HUES6 (cell line): Measurements from ENCODE around the gene COX6A1.

Source experiments
- H3K27ac ChIP-seq: 2 replicates; pipeline ENCODE4 v1.7.0; 2013; ENCODE audit warnings: low read depth, mild to moderate bottlenecking, low read length, inconsistent platforms
- H3K27me3 ChIP-seq: 2 replicates; pipeline ENCODE4 v1.6.1; 2013; ENCODE audit warnings: low read length; ENCODE audit not compliant: control insufficient read depth, insufficient read depth
- H3K36me3 ChIP-seq: 2 replicates; pipeline ENCODE4 v1.6.1; 2013; ENCODE audit warnings: low read length; ENCODE audit not compliant: control insufficient read depth, insufficient read depth
- H3K4me1 ChIP-seq: 2 replicates; pipeline ENCODE4 v1.6.1; 2013; ENCODE audit warnings: low read length; ENCODE audit not compliant: control insufficient read depth, insufficient read depth
- H3K4me3 ChIP-seq: 2 replicates; pipeline ENCODE4 v1.5.1; 2013; ENCODE audit warnings: low read depth, low read length
- H3K9ac ChIP-seq: one replicate; pipeline ENCODE4 v1.6.1; 2013; ENCODE audit warnings: mild to moderate bottlenecking, low read length
- H3K9me3 ChIP-seq: 2 replicates; pipeline ENCODE4 v1.6.1; 2013; ENCODE audit warnings: low read depth, low read length; ENCODE audit not compliant: control insufficient read depth, insufficient read depth

The COX6A1 gene

GRCh38 chr12:120453977-120454376 is 16.1 kb downstream of the COX6A1 start:
- H3K4me1 ChIP-seq, result no peaks in the 10 kb centered on the region
- H3K27ac ChIP-seq, result no peak overlapping the region
- no peaks in the 10 kb centered on the region for H3K27me3 ChIP-seq
- H3K9ac ChIP-seq, result no peak overlapping the region
- peaks cover 80% of the 10 kb centered on the region for H3K36me3 ChIP-seq
- H3K9me3 ChIP-seq, result no peaks in the 10 kb centered on the region
- no peak overlapping the region for H3K4me3 ChIP-seq

- peaks cover 81% of the 10 kb centered on the region for H3K36me3 ChIP-seq
- no peak overlapping the region for H3K4me3 ChIP-seq
- H3K4me1 ChIP-seq, result no peaks in the 10 kb centered on the region
- H3K9ac ChIP-seq, result no peak overlapping the region
- H3K9me3 ChIP-seq, result no peaks in the 10 kb centered on the region
- no peak overlapping the region for H3K27ac ChIP-seq
- H3K27me3 ChIP-seq, result no peaks in the 10 kb centered on the region
These were observed 17.4 kb downstream of the COX6A1 start for GRCh38 chr12:120455302-120455701.

DNA sequence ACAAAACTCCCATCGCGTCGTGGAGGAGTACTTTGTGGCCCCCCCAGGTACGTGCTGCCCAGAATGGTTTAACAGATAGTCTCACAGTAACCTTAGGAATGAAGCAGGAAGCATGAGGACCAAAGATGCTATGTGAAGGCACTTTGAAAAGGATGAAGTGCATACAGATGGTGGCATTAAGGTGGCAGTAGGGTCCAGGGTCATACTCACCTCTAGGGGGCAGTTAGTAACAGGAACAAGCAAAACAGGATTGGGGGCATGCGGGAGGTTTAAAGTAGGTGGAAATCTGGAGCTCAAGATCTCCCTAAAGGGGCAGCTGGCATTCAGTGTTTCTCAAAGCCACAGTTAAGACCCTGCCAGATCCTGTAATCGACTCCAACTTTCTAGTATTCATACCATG is 19.2 kb downstream of the COX6A1 start:
- Histone ChIP-seq H3K27me3 (no peaks in the 10 kb centered on the region), H3K9me3 (no peaks in the 10 kb centered on the region), H3K4me3 (no peak overlapping the region), H3K36me3 (peaks cover 85% of the 10 kb centered on the region), H3K9ac (no peak overlapping the region), H3K4me1 (no peaks in the 10 kb centered on the region), H3K27ac (no peak overlapping the region)

DNA sequence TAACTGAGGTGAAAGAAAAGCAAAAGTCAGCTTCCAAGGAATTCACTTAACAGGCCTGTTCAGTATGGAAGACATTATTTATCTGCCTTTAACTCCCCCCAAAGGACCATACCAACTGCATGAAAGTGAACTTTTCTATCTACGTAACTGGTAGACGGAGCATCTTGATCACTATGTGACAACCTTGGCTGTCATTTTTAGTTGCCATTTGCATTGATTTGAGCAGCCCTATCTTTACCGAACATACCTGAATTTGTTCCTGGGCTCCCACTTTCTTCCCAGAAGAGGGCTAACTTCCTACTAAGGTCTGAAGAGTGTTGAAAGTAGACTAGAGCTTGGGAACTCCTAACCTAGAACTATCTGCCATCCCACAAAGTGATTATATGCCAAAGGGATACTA is 22.2 kb downstream of the COX6A1 start:
- no peak overlapping the region for H3K9ac ChIP-seq
- no peaks in the 10 kb centered on the region for H3K4me1 ChIP-seq
- H3K4me3 ChIP-seq, result no peak overlapping the region
- H3K27ac ChIP-seq, result no peak overlapping the region
- no peaks in the 10 kb centered on the region for H3K9me3 ChIP-seq
- H3K36me3 ChIP-seq, result peaks cover 89% of the 10 kb centered on the region
- H3K27me3 ChIP-seq, result no peaks in the 10 kb centered on the region

DNA sequence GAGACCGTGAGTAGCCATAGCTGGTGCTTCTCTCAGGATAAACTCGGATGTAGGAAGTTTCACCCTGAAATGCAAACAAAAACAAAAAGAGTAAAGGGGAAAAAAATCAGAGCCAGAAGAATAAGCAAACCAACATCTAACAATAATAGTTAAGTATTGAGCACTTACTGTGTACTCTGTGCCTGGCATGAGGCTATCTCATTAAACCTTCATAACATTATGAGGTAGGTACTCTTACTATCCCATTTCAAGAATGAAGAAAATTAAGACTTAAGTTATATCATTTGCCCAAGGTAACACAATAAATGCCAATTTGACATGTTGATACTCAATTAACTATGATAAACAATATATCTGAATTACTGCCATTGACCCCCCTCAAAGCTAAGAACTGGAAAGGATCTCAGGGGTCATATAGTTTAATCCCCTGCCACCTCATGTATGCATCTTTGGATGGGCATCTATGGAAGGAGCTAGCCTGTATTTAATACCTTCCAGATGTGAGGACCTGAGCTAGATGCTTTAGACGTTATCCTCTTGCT is 24.3 kb downstream of the COX6A1 start:
- no peak overlapping the region for H3K9ac ChIP-seq
- no peak overlapping the region for H3K27ac ChIP-seq
- peaks cover 89% of the 10 kb centered on the region for H3K36me3 ChIP-seq
- H3K9me3 ChIP-seq, result no peaks in the 10 kb centered on the region
- H3K4me3 ChIP-seq, result no peak overlapping the region
- no peaks in the 10 kb centered on the region for H3K27me3 ChIP-seq
- H3K4me1 ChIP-seq, result peaks cover 4% of the 10 kb centered on the region; the same call in 1 of the 2 replicates

DNA sequence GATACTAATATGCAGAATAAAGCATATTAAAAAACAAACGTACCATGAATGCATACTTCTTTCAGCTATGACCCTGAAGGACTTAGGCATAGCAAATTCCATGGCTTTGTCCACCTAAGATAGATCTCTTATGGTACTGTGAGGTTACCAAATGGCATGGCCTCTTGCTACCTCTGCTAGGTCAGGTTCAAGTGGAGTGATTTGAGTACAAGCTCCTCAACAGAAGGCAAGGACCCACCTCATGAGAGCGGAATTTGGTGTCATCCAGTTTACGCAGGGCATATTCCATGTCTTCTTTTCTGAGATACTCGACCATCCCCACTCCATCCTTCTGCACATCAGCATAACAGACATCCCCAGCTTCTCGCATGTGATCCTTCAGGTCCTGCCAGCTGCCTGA is 25.8 kb downstream of the COX6A1 start:
- Histone ChIP-seq H3K27ac (no peak overlapping the region), H3K36me3 (peaks cover 82% of the 10 kb centered on the region), H3K9ac (no peak overlapping the region), H3K4me1 (peaks cover 4% of the 10 kb centered on the region; the same call in 1 of the 2 replicates), H3K9me3 (no peaks in the 10 kb centered on the region), H3K27me3 (no peaks in the 10 kb centered on the region), H3K4me3 (no peak overlapping the region)

DNA sequence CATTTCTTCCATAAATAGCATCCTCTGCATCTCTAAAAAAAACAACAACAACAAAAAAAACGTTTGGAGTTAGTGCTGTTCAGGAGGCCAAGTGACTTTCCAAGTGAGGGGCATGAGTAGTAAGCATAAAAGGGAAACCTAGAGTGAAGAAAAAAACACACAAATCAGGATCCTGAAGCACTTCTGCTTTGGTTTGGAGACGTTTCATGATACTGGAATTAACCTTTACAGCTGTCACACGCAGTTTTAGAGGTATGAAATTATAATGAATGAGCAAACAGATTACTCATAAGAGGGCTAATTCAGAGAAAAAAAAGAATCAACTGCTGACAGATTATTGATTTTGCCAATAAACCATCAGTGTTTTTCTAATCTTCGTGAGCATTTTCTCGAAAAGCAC is 27.8 kb downstream of the COX6A1 start:
- Histone ChIP-seq H3K9me3 (no peaks in the 10 kb centered on the region), H3K36me3 (peaks cover 64% of the 10 kb centered on the region), H3K27me3 (no peaks in the 10 kb centered on the region), H3K4me1 (peaks cover 4% of the 10 kb centered on the region; the same call in 1 of the 2 replicates), H3K4me3 (no peak overlapping the region), H3K9ac (no peak overlapping the region), H3K27ac (no peak overlapping the region)

GRCh38 chr12:120466560-120467315 is 28.8 kb downstream of the COX6A1 start:
- H3K36me3 ChIP-seq, result peaks cover 57% of the 10 kb centered on the region
- H3K27ac ChIP-seq, result no peak overlapping the region
- peaks cover 4% of the 10 kb centered on the region; the same call in 1 of the 2 replicates for H3K4me1 ChIP-seq
- no peaks in the 10 kb centered on the region for H3K27me3 ChIP-seq
- H3K9ac ChIP-seq, result no peak overlapping the region
- no peaks in the 10 kb centered on the region for H3K9me3 ChIP-seq
- H3K4me3 ChIP-seq, result no peak overlapping the region

DNA sequence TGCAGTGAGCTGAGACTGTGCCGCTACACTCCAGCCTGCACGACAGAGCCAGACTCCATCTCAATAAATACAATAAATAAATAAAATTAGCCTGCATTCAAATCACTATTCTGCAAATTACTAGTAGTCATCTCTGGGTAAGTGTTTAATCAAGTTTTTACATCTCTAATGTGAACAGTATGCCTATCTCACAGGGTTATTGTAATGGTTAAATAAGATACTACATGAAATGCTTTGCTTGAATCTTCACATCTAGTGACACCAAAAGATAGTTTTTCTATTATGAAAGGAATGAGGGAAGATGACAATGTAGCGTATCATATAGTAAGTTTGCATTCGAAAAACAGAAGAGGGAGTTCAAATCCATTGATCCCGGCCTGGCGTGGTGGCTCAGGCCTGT is 29.5 kb downstream of the COX6A1 start:
- no peaks in the 10 kb centered on the region for H3K27me3 ChIP-seq
- H3K27ac ChIP-seq, result no peak overlapping the region
- H3K9me3 ChIP-seq, result no peaks in the 10 kb centered on the region
- H3K4me1 ChIP-seq, result peaks cover 4% of the 10 kb centered on the region; the same call in 1 of the 2 replicates
- no peak overlapping the region for H3K9ac ChIP-seq
- no peak overlapping the region for H3K4me3 ChIP-seq
- H3K36me3 ChIP-seq, result peaks cover 50% of the 10 kb centered on the region

GRCh38 chr12:120468325-120468820 is 30.5 kb downstream of the COX6A1 start:
- peaks cover 4% of the 10 kb centered on the region; the same call in 1 of the 2 replicates for H3K4me1 ChIP-seq
- peak overlapping the region; percentile 93 for H3K9ac ChIP-seq
- H3K27ac ChIP-seq, result peak overlapping the region; percentile 89; the same call in 1 of the 2 replicates
- H3K27me3 ChIP-seq, result no peaks in the 10 kb centered on the region
- no peaks in the 10 kb centered on the region for H3K9me3 ChIP-seq
- H3K36me3 ChIP-seq, result peaks cover 41% of the 10 kb centered on the region
- H3K4me3 ChIP-seq, result peak overlapping the region; percentile 94

DNA sequence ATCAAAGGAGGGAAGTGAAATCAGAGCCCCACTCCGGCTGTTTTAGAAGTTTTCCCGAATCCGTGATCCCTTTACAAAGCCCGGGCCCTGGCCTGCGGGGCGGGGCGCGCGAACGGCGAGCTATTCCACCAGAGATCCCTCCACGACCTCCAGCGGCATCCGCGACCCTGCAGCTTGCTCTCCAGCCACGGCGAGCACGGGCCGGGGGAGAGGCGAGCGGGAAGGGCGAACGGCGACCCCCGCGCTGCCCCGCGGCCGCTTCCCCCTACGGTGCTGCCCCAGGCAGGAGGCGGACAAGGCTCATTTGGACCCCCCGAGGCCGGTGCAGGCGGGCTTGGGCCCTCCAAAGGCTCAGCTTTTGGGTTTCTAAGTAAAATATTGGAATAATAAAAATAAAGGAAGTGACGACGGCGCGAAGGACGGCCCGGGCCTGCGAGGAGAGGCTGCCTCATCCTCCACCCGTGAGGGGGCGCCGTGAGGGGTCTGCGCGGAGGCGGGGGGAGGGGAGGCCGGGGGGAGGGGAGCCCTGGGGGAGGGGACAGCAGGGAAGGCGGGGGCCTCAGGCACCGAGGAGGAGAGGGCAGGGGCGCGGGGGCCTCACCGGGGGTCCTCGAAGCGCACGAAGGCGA is 31.0 kb downstream of the COX6A1 start:
- Histone ChIP-seq H3K27ac (peak overlapping the region; percentile 89; the same call in 1 of the 2 replicates), H3K27me3 (no peaks in the 10 kb centered on the region), H3K36me3 (peaks cover 35% of the 10 kb centered on the region), H3K9ac (peak overlapping the region; percentile 100), H3K4me3 (peak overlapping the region; percentile 94), H3K9me3 (no peaks in the 10 kb centered on the region), H3K4me1 (peaks cover 4% of the 10 kb centered on the region; the same call in 1 of the 2 replicates)
